Measurements from ENCODE around the gene TUBGCP3.

GRCh38 chr13:112441226-112441625, 146.7 kb downstream of the TUBGCP3 start:
- TF ChIP-seq TOE1 (IDR thresholded peaks at IDR 0.05; ENCODE audit: borderline replicate concordance) (no peak), TOE1 (CRISPR knock-in tag; IDR thresholded peaks at IDR 0.05; ENCODE audit: borderline replicate concordance, low read depth) (no peak), POLR2A (conservative IDR thresholded peaks at IDR 0.05) (no peak), EGR1 (conservative IDR thresholded peaks at IDR 0.05) (no peak)
